Panc1 (cell line): ENCODE results near the gene FXYD4. TPM values are rescaled to one million over a fixed set of nuclear protein-coding genes. Genes with fewer than 3 reads are reported as not detected.
A peak's percentile ranks its signal among the peaks of the same experiment; 100 is the strongest.

Experiments
- ATAC-seq: fragments of 200-7000 bp; cut with Tn5 transposase; 2 replicates; pipeline ENCODE4 v1.9.1; 2020; ENCODE audit warnings: mild to moderate bottlenecking, moderate library complexity
- BruUV-seq: library from RNA; stranded (reverse); fragments of 400-500 nt; replicated peaks from 2 replicates; lab custom pipeline; 2021; lab: Mats Ljungman, UMichigan
- CTCF ChIA-PET: fragments of 300-600 bp; sonication (Branson Sonifier 250); formaldehyde crosslinking; loops from one replicate; lab custom pipeline; 2022; ENCODE audit warnings: antibody characterized with exemption; lab: Charles Lee
- POLR2A ChIA-PET: fragments of 300-600 bp; sonication (Branson Sonifier 250); formaldehyde crosslinking; loops from one replicate; lab custom pipeline; 2022; ENCODE audit warnings: antibody characterized with exemption; lab: Charles Lee
- DNase-seq: peaks from one replicate; pipeline ENCODE4 v3.0.0-alpha.2; 2010; ENCODE audit warnings: low read depth, low spot score
- H3K27ac ChIP-seq: 2 replicates; pipeline ENCODE4 v1.5.1; 2011; ENCODE audit warnings: mild to moderate bottlenecking, low read length, inconsistent platforms
- H3K27me3 ChIP-seq: fragments of 200-500 bp; sonication (Bioruptor generic); 2 replicates; pipeline ENCODE4 v1.6.0; 2014; ENCODE audit warnings: low read length, inconsistent platforms; ENCODE audit not compliant: control insufficient read depth, insufficient read depth
- H3K36me3 ChIP-seq: fragments of 200-500 bp; sonication (Bioruptor generic); 2 replicates; pipeline ENCODE4 v1.5.1; 2014; ENCODE audit warnings: inconsistent platforms, mild to moderate bottlenecking, low read length, moderate library complexity; ENCODE audit not compliant: control insufficient read depth, insufficient read depth
- H3K4me1 ChIP-seq: 2 replicates; pipeline ENCODE4 v1.5.1; 2011; ENCODE audit warnings: inconsistent platforms, mild to moderate bottlenecking, low read length, moderate library complexity; ENCODE audit not compliant: control insufficient read depth, insufficient read depth
- H3K4me3 ChIP-seq, 2 experiments: 2 replicates each; pipeline ENCODE4 v1.5.1; 2011 to 2012; ENCODE audit warnings: low read depth in 2 of 2, low read length in 2 of 2, mild to moderate bottlenecking in 2 of 2, inconsistent platforms in 1 of 2, moderate library complexity in 1 of 2
- H3K9me3 ChIP-seq: fragments of 200-500 bp; sonication (Bioruptor generic); 2 replicates; pipeline ENCODE4 v1.5.1; 2014; ENCODE audit warnings: low read depth, mild to moderate bottlenecking, inconsistent platforms, low read length, moderate library complexity; ENCODE audit not compliant: control insufficient read depth, insufficient read depth
- POLR2AphosphoS5 ChIP-seq: IDR thresholded peaks from 2 replicates; pipeline ENCODE4 v1.6.1; 2012; ENCODE audit warnings: mild to moderate bottlenecking, low read depth, low read length, moderate library complexity
- SIN3A ChIP-seq: IDR thresholded peaks from 2 replicates; pipeline ENCODE4 v1.6.1; 2012; ENCODE audit warnings: low read depth, mild to moderate bottlenecking, low read length, moderate library complexity, borderline replicate concordance; ENCODE audit not compliant: insufficient read depth
- TCF7L2 ChIP-seq: IDR thresholded peaks from 2 replicates; pipeline ENCODE4 v1.6.1; 2011; ENCODE audit warnings: mild to moderate bottlenecking, low read depth, low read length, inconsistent platforms
- in situ Hi-C: cut with HindIII; loops from 2 replicates; pipeline ENCODE4 v1.10.0; 2016; ENCODE audit warnings: low sequenced_read_pairs, low pct_unique_long_range_greater_than_20kb
- intact Hi-C: fragments of 100-400 bp; cut with micrococcal nuclease; formaldehyde crosslinking; loops from one replicate; pipeline ENCODE4 v1.10.0; 2022; ENCODE audit not compliant: unreplicated experiment
- total RNA-seq: library from RNA; stranded (reverse); gene quantifications from one replicate; pipeline ENCODE4 v1.2.1, GENCODE V29; 2021; ENCODE audit not compliant: unreplicated experiment
- TF ChIP-seq, protein P1 (sequence below): fragments of 450-650 bp; IDR thresholded peaks from 2 replicates; pipeline ENCODE4 v1.5.1; 2017; ENCODE audit warnings: mild to moderate bottlenecking
- TF ChIP-seq, protein P2 (sequence below), 2 experiments: IDR thresholded peaks; 2 replicates each; pipeline ENCODE4 v1.6.1; 2011 to 2012; ENCODE audit warnings: low read depth in 2 of 2, control low read depth in 1 of 2, low read length in 1 of 2, mild to moderate bottlenecking in 1 of 2, moderate library complexity in 1 of 2; ENCODE audit not compliant: insufficient read depth in 1 of 2

The FXYD4 gene
- total RNA-seq, 1 experiment from 2014 or later = not detected

DNA sequence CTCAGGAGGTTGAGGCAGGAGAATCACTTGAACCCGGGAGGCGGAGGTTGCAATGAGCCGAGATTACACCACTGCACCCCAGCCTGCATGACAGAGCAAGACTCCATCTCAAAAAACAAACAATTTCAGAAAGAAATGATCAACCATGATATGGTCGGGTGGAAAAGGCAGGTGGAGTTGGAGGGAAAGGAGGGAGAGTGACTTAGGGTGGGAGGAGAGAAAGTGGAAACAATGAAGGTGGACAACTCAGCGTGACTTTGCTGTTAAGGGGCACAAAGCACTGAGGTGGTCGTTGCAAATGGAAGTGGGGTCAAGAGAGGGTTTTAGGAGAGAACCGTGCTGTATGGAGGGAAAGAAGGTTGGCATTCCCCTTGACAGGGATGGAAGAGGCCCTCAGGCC lies 30.0 kb upstream of the FXYD4 start:
- no peak overlapping the region for H3K27ac ChIP-seq
- intact Hi-C loops = no loop called here
- H3K4me1 ChIP-seq = no peaks in the 10 kb centered on the region
- H3K36me3 ChIP-seq = no peaks in the 10 kb centered on the region
- TF ChIP-seq, protein P1, sequence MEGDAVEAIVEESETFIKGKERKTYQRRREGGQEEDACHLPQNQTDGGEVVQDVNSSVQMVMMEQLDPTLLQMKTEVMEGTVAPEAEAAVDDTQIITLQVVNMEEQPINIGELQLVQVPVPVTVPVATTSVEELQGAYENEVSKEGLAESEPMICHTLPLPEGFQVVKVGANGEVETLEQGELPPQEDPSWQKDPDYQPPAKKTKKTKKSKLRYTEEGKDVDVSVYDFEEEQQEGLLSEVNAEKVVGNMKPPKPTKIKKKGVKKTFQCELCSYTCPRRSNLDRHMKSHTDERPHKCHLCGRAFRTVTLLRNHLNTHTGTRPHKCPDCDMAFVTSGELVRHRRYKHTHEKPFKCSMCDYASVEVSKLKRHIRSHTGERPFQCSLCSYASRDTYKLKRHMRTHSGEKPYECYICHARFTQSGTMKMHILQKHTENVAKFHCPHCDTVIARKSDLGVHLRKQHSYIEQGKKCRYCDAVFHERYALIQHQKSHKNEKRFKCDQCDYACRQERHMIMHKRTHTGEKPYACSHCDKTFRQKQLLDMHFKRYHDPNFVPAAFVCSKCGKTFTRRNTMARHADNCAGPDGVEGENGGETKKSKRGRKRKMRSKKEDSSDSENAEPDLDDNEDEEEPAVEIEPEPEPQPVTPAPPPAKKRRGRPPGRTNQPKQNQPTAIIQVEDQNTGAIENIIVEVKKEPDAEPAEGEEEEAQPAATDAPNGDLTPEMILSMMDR = no peak
- TF ChIP-seq, protein P2, sequence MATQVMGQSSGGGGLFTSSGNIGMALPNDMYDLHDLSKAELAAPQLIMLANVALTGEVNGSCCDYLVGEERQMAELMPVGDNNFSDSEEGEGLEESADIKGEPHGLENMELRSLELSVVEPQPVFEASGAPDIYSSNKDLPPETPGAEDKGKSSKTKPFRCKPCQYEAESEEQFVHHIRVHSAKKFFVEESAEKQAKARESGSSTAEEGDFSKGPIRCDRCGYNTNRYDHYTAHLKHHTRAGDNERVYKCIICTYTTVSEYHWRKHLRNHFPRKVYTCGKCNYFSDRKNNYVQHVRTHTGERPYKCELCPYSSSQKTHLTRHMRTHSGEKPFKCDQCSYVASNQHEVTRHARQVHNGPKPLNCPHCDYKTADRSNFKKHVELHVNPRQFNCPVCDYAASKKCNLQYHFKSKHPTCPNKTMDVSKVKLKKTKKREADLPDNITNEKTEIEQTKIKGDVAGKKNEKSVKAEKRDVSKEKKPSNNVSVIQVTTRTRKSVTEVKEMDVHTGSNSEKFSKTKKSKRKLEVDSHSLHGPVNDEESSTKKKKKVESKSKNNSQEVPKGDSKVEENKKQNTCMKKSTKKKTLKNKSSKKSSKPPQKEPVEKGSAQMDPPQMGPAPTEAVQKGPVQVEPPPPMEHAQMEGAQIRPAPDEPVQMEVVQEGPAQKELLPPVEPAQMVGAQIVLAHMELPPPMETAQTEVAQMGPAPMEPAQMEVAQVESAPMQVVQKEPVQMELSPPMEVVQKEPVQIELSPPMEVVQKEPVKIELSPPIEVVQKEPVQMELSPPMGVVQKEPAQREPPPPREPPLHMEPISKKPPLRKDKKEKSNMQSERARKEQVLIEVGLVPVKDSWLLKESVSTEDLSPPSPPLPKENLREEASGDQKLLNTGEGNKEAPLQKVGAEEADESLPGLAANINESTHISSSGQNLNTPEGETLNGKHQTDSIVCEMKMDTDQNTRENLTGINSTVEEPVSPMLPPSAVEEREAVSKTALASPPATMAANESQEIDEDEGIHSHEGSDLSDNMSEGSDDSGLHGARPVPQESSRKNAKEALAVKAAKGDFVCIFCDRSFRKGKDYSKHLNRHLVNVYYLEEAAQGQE (IDR thresholded peaks at IDR 0.05; ENCODE audit: insufficient read depth in 1 of 2, low read depth in 2 of 2, low read length in 1 of 2) = no peak
- TF ChIP-seq TCF7L2 (no peak), SIN3A (no peak), POLR2AphosphoS5 (no peak)
- in situ Hi-C loops = no loop called here
- DNase-seq (no peak), ATAC-seq (no peak)
- no TSS peak for BruUV-seq
- H3K27me3 ChIP-seq = no peaks in the 10 kb centered on the region
- no peaks in the 10 kb centered on the region for H3K9me3 ChIP-seq
- CTCF ChIA-PET = no interaction called here
- H3K4me3 ChIP-seq = no peak overlapping the region
- POLR2A ChIA-PET = no interaction called here

DNA sequence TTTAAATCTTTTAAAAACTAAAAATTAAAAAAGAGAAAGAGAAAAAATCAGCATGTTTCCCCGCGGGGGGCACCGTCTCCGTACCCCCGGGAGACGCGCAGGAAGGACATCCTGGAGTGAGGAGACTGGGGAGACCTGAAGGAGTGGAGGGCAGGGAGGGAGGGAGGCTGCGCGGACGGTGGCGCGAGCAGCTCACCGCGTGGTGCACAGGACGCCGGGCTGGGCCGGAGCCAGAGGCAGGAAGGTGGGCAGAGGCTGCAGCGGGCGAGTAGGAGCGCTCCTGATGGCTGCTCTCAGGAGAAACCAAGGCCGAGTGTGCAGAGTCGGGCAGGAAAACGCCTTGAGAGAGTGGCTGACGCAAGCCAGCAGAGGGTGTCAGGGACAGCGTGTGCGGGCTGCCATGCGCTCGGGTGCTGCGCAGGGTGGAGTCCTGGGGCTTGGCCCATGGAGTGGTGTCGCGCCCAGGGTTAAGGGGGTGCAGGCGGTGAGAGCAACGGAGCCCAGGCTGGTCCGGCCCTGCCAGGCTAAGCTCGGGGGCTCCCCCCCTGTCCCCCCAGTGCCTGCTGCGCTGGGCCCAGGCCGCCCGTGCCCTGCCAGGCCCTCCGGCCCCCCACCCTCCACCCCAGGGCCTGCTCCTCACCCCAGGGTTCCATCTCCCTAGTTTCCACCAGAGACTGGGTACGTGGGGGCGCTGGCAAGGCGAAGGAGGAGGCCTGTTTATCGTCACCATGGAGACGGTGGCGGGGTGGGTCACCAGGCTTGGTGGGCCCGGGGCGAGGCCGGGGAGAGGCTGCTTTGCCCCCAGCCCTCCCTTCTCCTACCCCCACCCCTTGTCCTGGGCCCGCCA lies 28.9 kb upstream of the FXYD4 start:
- intact Hi-C loops = no loop called here
- Histone ChIP-seq H3K27me3 (no peaks in the 10 kb centered on the region), H3K9me3 (no peaks in the 10 kb centered on the region), H3K4me1 (no peaks in the 10 kb centered on the region), H3K27ac (no peak overlapping the region), H3K36me3 (no peaks in the 10 kb centered on the region), H3K4me3 (no peak overlapping the region)
- CTCF ChIA-PET = no interaction called here
- DNase-seq (no peak), ATAC-seq (peak; percentile 19; the same call in 1 of the 2 replicates)
- no TSS peak for BruUV-seq
- in situ Hi-C loops = no loop called here
- POLR2A ChIA-PET = no interaction called here
- no peak for TF ChIP-seq POLR2AphosphoS5
- TF ChIP-seq TCF7L2 = no peak
- no peak for TF ChIP-seq SIN3A
- TF ChIP-seq, protein P1 = no peak
